Activated naive CD4-positive, alpha-beta T cell treated with anti-CD3 and anti-CD28 coated beads for 36 hours (primary cell): ENCODE measurements around the gene CLRN2. TPM values are rescaled to one million over a fixed set of nuclear protein-coding genes. Genes with fewer than 3 reads are reported as not detected.

Experiments
- total RNA-seq, 2 experiments: library from RNA; stranded (reverse); gene quantifications; one replicate each; pipeline ENCODE4 v1.2.3, GENCODE V29; 2021

The CLRN2 gene
- total RNA-seq, 2 experiments from 2014 or later, result not detected

Other genes starting within 250 kb of the CLRN2 start
- gene QDPR, start 3.1 kb upstream of the CLRN2 start, total RNA-seq, result 10 to 100 TPM; 42.2 to 43.8 TPM
- gene LAP3, start 62.0 kb downstream of the CLRN2 start, total RNA-seq, result 100 to 1,000 TPM; 109 to 111 TPM
- 10 to 100 TPM; 52.3 to 59.5 TPM for gene MED28, start 99.5 kb downstream of the CLRN2 start, total RNA-seq